Tibial nerve (tissue), 4 donors: Measurements from ENCODE around the gene BRIX1.

ENCODE experiments used
- CTCF ChIP-seq, 5 experiments: fragments of 200-600 bp in 3 of 5; fragments of 450-650 bp in 2 of 5; sonication (generic) in 3 of 5; IDR thresholded peaks; one replicate each; pipeline ENCODE4 v1.5.1; 2016 to 2019; ENCODE audit warnings: antibody characterized with exemption in 5 of 5, mild to moderate bottlenecking in 3 of 5, moderate library complexity in 2 of 5
- EP300 ChIP-seq, 2 donors: sonication (generic); formaldehyde crosslinking; IDR thresholded peaks; one replicate each; pipeline ENCODE4 v1.6.1; 2017; ENCODE audit warnings: antibody characterized with exemption in 2 of 2, mild to moderate bottlenecking in 1 of 2
- POLR2A ChIP-seq, 2 donors: fragments of 450-650 bp; IDR thresholded peaks; one replicate each; pipeline ENCODE4 v1.6.1; 2017; ENCODE audit warnings: antibody characterized with exemption in 2 of 2, mild to moderate bottlenecking in 2 of 2, moderate library complexity in 2 of 2

DNA sequence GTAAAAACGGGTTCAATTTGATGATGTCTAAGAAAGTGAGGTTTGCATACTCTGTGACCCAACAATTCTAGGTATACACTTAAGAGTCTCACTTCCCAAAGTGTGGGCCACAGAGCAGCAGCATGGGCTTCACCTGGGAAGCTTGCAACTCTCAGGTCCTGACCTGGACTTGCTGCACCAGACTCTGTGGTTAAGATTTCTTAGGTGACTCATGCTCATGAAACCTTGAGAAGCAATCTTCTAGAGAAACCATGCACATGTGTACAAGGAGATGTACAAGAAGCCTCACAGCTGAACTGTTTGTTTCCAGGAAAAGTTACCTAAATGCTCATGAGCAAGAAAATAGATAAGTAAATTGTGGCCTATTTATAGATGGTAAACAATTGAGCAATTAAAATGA, 43.8 kb downstream of the BRIX1 start:
- TF ChIP-seq CTCF (IDR thresholded peaks at IDR 0.05) (no peak), POLR2A (IDR thresholded peaks at IDR 0.05) (no peak), EP300 (IDR thresholded peaks at IDR 0.05) (no peak)
